HG02885 (cell line): ENCODE results near the gene NLGN1.

Experiments used
- ATAC-seq: cut with Tn5 transposase; IDR thresholded peaks from one replicate; pipeline ENCODE4 v1.9.1; 2021; ENCODE audit warnings: mild to moderate bottlenecking; ENCODE audit not compliant: unreplicated experiment, poor library complexity

The NLGN1 gene

GRCh38 chr3:173745952-173746682 lies 348.6 kb downstream of the NLGN1 start:
- no peak for ATAC-seq

DNA sequence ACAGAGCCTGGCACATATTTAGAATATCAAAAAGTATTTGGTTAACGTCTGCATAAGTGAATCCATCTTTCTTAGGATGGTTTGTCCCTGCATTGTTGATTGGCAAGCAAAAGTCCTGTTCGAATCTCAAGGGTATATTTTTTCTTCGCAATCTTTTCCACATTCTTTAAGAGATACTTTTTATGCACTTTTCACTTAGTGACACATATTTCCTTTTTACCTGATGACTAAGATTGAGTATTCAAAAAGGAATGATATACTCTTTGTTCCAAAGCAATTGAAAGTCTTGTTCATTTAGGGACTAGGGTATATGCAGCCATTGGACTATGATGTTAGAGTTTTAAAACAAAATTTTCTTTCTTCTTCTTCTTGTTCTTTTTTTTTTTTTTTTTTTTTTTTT lies 349.9 kb downstream of the NLGN1 start:
- ATAC-seq = no peak

GRCh38 chr3:173748105-173748504 lies 350.6 kb downstream of the NLGN1 start:
- no peak for ATAC-seq

- ATAC-seq = no peak
Observed at GRCh38 chr3:173750095-173750494, 352.6 kb downstream of the NLGN1 start.

GRCh38 chr3:173750591-173750990 lies 353.0 kb downstream of the NLGN1 start:
- no peak for ATAC-seq

DNA sequence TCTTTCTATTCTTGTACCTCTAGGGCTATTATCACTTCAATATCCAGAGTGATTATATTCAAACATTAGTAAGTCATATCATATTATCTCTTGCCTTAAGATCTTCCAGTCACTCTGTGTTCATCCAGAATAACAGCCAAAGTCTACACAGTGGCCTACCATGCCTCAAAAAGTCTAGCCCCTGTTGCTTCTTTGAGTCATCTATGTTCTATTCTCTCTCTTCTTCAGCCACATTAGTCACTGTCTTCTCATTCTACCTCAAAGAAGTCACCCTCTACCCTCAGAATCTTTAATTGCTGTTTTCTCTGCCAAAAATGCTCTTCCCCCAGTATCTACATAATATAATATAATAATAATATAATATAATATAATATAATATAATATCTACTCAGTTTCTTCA lies 356.0 kb downstream of the NLGN1 start:
- no peak for ATAC-seq

GRCh38 chr3:173755161-173755560 lies 357.6 kb downstream of the NLGN1 start:
- ATAC-seq = no peak

GRCh38 chr3:173761161-173761560 lies 363.6 kb downstream of the NLGN1 start:
- no peak for ATAC-seq

- no peak for ATAC-seq
Observed at GRCh38 chr3:173762501-173762900, 365.0 kb downstream of the NLGN1 start.

- ATAC-seq = no peak
Observed at GRCh38 chr3:173770011-173770410, 372.5 kb downstream of the NLGN1 start.

GRCh38 chr3:173770796-173771573 lies 373.4 kb downstream of the NLGN1 start:
- no peak for ATAC-seq

DNA sequence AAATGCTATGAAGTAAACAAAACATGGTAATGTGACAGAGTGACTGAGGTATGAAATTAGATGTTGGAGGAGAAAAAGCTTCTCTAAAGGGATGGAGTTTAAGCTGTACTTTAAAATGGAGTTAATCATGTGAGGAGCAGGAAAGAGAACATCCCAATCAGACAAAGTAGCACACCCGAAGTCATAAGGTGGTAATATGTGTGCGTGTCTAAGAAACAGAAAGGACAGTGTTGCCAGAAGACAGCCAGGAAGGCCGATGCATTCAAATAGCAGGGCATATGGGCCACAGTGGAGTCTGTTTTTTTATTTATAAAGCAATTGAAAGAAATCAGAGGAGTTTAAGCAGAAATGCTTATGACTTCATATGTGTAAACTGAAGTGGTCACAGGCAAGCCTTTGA lies 376.3 kb downstream of the NLGN1 start:
- no peak for ATAC-seq

- no peak for ATAC-seq
Observed at GRCh38 chr3:173774294-173774693, 376.8 kb downstream of the NLGN1 start.

- ATAC-seq = no peak
Observed at GRCh38 chr3:173778251-173778650, 380.7 kb downstream of the NLGN1 start.

- ATAC-seq = no peak
Observed at GRCh38 chr3:173780067-173780466, 382.5 kb downstream of the NLGN1 start.

- no peak for ATAC-seq
Observed at GRCh38 chr3:173785004-173785403, 387.5 kb downstream of the NLGN1 start.

DNA sequence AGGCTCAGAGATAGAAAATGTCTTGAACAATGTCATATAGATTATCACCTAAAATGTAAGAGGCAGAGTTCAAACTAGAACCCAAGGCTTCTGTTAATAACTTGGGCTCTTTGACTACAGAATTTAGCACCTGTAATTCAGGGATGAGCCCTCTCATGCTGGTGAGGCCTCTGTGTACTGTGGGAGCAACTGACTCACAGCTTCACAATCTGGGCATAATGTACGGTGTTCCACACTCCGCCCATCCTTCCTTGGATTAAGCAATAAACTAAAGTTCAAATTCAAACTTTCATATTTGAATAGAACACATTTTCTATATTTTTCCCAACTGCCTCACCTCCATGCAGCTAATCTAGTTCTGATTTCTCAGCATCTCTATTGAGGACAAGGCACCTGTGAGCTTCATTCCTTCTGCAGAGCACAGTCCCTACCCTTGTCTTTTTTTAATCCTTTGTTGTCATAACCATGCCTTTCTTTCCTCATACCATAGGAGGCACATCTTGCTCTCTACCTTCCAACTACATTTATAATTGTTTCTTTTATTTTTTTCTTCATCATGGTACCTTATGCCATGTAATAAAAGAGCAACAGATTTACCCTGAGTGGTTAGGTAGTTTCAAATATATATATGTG lies 392.1 kb downstream of the NLGN1 start:
- no peak for ATAC-seq

DNA sequence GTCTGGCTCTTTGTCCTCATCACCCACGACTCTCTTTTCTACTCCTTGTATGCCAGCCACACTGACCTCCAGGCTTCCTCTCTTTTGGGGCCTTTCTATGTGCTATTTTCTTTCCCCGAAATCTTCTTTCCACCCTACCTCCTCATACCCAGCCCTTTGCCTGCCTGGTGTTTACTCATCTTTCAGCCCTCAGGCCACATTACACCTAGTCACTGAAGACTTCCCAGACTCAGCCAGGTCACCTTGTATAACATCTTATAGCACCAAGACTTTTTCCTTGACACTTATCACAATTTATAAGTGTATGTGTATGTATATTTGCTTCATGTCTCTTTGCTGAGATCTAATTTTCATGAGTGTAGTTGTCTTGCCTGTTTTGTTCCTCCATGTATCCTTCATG lies 396.4 kb downstream of the NLGN1 start:
- no peak for ATAC-seq

DNA sequence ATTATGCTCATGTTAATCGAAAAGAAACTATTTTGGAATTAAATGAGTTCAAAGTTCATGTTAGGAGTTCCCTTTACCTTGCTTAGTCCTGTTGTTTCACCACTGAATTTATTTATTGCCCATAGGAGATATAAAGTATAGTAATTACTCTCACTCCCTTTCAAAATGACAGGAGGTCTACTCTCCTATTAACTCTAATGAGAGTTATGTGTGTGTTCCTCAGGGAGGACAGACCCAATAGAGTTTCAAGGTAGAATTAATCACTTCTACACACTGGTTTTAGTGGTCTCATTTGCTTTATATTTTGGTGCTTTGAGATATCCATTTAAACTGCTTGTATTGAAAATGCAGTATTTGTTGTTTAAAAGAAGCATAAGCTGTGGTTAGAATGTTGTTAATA lies 398.9 kb downstream of the NLGN1 start:
- ATAC-seq = no peak

DNA sequence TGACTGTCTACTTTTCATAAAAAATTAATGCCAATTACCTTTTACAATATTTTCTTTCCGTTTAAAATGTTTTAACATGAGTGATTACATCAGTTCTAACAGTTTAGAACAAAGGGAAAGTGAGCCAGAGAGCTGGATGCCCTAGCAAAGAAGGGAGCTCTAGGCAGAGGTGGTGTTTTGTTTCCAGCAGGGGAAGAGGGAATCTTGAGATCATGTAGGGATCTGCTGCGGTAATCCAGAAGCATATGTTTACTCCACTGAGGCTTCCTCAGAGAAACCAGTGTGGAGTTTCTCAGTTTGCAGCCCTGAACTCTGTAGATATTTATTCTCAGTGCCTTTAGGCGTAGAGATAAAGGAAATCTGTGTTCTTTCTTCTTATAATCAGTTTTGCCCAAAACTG lies 399.3 kb downstream of the NLGN1 start:
- no peak for ATAC-seq

GRCh38 chr3:173799060-173799816 lies 401.7 kb downstream of the NLGN1 start:
- ATAC-seq = no peak
